Nephron (organoid): ENCODE results near the gene RPS27.

Experiments used
- H3K27ac Mint-ChIP-seq, 3 experiments: 2 replicates each; pipeline ENCODE4 v1.8.0; 2020; ENCODE audit warnings: mixed read lengths in 3 of 3, mild to moderate bottlenecking in 2 of 3, moderate library complexity in 1 of 3
- H3K27me3 Mint-ChIP-seq: 2 replicates; pipeline ENCODE4 v1.8.0; 2021; ENCODE audit warnings: low read depth, mild to moderate bottlenecking, moderate library complexity, mixed read lengths
- H3K36me3 Mint-ChIP-seq: 2 replicates; pipeline ENCODE4 v1.8.0; 2020; ENCODE audit warnings: low read depth, mixed read lengths
- H3K4me1 Mint-ChIP-seq: 2 replicates; pipeline ENCODE4 v1.8.0; 2020; ENCODE audit warnings: mixed read lengths
- H3K4me3 Mint-ChIP-seq, 3 experiments: 2 replicates each; pipeline ENCODE4 v1.8.0; 2020; ENCODE audit warnings: mild to moderate bottlenecking in 3 of 3, mixed read lengths in 3 of 3, moderate library complexity in 2 of 3
- H3K9me3 Mint-ChIP-seq: 2 replicates; pipeline ENCODE4 v1.8.0; 2020; ENCODE audit warnings: mixed read lengths
- TF ChIP-seq, protein P1 (sequence below), 3 experiments: fragments of 200-600 bp; sonication (generic); IDR thresholded peaks; one replicate each; pipeline ENCODE4 v1.5.0; 2021; ENCODE audit warnings: antibody characterized with exemption in 3 of 3; ENCODE audit not compliant: unreplicated experiment in 3 of 3

RPS27 gene

DNA sequence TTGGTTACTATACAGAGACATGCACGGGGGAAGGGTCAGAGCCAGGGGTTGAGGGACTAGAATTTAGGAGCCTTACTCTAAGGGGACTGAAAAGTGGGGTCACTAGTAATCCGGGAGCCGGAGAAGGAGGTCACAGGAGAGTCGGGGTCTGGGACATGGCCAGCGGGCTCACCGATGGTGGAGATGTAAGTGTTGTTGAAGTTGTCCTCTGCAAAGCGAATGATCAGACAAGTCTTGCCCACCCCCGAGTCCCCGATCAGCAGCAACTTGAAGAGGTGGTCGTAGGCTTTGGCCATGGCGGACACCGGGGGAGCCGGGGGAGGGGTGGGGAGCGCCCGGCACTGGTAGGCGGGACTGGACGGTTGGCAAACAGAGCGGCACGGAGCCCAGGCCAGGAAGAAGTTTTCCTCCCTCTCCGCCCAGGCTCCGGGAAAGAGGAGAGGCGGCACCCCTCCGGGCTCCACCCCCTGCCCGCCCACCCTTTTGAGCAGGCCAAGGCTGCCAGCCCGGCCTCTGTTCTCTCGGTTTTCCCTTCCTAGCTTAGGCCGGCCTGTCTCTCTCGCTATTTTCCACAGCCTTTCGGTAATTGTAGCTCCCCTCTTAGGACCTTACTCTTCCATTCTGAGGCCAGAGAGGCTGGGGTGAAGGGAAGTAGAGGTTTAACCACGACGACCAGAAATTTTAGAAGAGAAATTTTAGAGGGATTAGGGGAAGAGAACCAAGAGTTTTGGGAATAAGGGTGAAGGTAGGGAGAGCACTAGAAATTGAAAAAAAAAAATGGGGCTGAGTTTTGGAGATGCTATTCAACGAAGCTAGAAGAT is 4.4 kb upstream of the RPS27 start, which contains the start of gene RAB13:
TSS of gene RAB13 (minus strand) at position 399 of the 821 bp plus-strand sequence. CDS start at position 296, 103 bp downstream.
- Mint-ChIP-seq H3K9me3 (no peaks in the 10 kb centered on the region), H3K36me3 (peaks cover 25% of the 10 kb centered on the region), H3K27me3 (no peaks in the 10 kb centered on the region), H3K4me3 (peak within 1 kb of the TSS; percentile 91 to 97 (median 96)), H3K27ac (peak within 1 kb of the TSS; percentile 80 to 96 (median 90)), H3K4me1 (peaks cover 27% of the 10 kb centered on the region)
- TF ChIP-seq, protein P1, sequence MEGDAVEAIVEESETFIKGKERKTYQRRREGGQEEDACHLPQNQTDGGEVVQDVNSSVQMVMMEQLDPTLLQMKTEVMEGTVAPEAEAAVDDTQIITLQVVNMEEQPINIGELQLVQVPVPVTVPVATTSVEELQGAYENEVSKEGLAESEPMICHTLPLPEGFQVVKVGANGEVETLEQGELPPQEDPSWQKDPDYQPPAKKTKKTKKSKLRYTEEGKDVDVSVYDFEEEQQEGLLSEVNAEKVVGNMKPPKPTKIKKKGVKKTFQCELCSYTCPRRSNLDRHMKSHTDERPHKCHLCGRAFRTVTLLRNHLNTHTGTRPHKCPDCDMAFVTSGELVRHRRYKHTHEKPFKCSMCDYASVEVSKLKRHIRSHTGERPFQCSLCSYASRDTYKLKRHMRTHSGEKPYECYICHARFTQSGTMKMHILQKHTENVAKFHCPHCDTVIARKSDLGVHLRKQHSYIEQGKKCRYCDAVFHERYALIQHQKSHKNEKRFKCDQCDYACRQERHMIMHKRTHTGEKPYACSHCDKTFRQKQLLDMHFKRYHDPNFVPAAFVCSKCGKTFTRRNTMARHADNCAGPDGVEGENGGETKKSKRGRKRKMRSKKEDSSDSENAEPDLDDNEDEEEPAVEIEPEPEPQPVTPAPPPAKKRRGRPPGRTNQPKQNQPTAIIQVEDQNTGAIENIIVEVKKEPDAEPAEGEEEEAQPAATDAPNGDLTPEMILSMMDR (IDR thresholded peaks at IDR 0.05; ENCODE audit: unreplicated experiment in 3 of 3) = no peak

DNA sequence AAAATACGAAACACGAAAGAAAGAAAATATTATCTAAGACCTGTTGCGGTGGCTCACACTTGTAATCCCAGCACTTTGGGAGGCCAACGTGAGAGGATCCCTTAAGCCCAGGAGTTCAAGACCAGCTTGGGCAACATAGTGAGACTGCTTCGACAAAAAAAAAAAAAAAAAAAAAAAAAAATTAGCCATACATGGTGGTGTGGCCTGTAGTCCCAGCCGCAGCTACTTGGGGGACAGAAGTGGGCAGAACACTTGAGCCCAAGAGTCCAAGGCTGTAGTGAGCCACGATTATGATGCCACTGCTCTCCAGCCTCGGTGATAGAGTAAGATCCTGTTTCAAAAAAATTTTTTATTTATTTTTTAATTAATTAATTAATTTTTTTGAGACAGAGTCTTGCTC is 2.9 kb upstream of the RPS27 start:
- H3K27me3 Mint-ChIP-seq = no peaks in the 10 kb centered on the region
- TF ChIP-seq, protein P1 (IDR thresholded peaks at IDR 0.05; ENCODE audit: unreplicated experiment in 3 of 3) = no peak
- H3K36me3 Mint-ChIP-seq = peaks cover 24% of the 10 kb centered on the region
- H3K4me3 Mint-ChIP-seq = peak overlapping the region in 1 of 3 experiments; percentile 49
- H3K4me1 Mint-ChIP-seq = peaks cover 40% of the 10 kb centered on the region
- H3K9me3 Mint-ChIP-seq = no peaks in the 10 kb centered on the region
- H3K27ac Mint-ChIP-seq = peak overlapping the region in 1 of 3 experiments; percentile 90

DNA sequence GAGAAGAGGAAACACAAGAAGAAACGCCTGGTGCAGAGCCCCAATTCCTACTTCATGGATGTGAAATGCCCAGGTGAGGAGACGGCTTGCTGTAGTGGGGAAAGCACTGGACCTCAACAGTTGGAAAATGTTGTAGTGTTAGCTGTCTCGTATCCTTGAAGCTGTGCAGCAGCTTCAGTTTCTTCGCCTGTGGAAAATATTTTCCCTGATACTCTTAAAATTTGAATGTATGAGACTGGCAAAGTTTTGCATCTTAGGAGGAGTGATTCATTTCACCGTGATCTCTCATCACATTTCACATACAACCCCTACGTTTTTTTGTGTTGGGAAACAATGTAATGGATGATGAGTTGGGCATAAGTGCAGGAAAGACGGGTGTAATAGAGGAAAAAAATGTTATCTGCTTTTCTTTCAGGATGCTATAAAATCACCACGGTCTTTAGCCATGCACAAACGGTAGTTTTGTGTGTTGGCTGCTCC is 629 bp downstream of the RPS27 start:
- Mint-ChIP-seq H3K27ac (peak overlapping the region; percentile 75 to 94 (median 85)), H3K4me3 (peak overlapping the region; percentile 91 to 96 (median 92)), H3K9me3 (no peaks in the 10 kb centered on the region), H3K27me3 (no peaks in the 10 kb centered on the region), H3K36me3 (peaks cover 34% of the 10 kb centered on the region), H3K4me1 (peaks cover 36% of the 10 kb centered on the region)
- TF ChIP-seq, protein P1 (IDR thresholded peaks at IDR 0.05; ENCODE audit: unreplicated experiment in 3 of 3) = no peak

DNA sequence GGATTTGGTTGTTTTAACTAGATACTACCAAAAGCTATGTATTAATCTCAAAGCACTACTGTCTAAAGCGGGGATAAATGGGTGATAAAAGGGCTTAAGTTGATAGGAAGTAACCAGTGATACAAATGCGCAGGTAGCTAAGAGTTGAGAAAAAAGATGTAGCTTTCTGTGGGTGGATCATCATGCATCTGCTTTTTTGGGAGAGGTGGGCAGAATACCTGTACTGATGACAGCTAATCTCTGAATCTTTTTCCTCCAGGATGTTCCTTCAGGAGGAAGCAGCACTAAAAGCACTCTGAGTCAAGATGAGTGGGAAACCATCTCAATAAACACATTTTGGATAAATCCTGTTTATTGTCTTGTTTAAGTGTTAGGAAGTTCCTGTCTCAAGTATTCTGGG is 1.2 kb downstream of the RPS27 start:
- TF ChIP-seq, protein P1 (IDR thresholded peaks at IDR 0.05; ENCODE audit: unreplicated experiment in 3 of 3) = no peak
- peak overlapping the region; percentile 91 to 96 (median 92) for H3K4me3 Mint-ChIP-seq
- H3K9me3 Mint-ChIP-seq = no peaks in the 10 kb centered on the region
- H3K27ac Mint-ChIP-seq = peak overlapping the region; percentile 75 to 94 (median 85)
- H3K27me3 Mint-ChIP-seq = no peaks in the 10 kb centered on the region
- peaks cover 34% of the 10 kb centered on the region for H3K36me3 Mint-ChIP-seq
- peaks cover 31% of the 10 kb centered on the region for H3K4me1 Mint-ChIP-seq

DNA sequence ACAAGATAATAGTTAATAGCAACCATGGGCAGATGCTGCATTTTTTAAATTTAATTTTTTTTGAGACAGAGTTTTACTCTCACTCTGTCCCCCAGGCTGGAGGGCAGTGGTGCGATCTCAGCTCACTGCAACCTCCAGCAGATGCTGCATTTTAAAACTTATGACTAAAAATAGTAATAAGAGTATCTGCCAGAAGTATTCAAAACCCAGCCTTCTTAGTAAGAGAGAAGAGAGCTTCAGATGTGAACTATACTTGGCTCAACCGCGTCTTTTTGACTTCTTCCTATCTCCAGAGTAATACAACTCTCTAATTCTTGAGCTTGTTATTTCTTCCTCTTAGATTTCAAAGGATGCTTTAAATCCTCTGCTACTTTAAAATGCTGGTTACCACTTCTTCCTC is 4.6 kb downstream of the RPS27 start:
- Mint-ChIP-seq H3K4me1 (peaks cover 28% of the 10 kb centered on the region), H3K27me3 (no peaks in the 10 kb centered on the region), H3K4me3 (peak overlapping the region in 1 of 3 experiments; percentile 65), H3K9me3 (no peaks in the 10 kb centered on the region), H3K27ac (no peak overlapping the region), H3K36me3 (peaks cover 34% of the 10 kb centered on the region)
- TF ChIP-seq, protein P1 (IDR thresholded peaks at IDR 0.05; ENCODE audit: unreplicated experiment in 3 of 3) = no peak
